ENCODE measurements around the gene ZDHHC11B. TPM values are rescaled to one million over a fixed set of nuclear protein-coding genes. Genes with fewer than 3 reads are reported as not detected.

The ZDHHC11B gene
- total RNA-seq, 1 experiment from 2014 or later = 3.8 TPM

GRCh38 chr5:675871-676698 is 108.4 kb downstream of the ZDHHC11B start:
- Histone ChIP-seq H3K9me3 (ENCODE audit: control insufficient read depth in 1 of 2, insufficient read depth in 1 of 2, low read depth in 1 of 2, low read length in 2 of 2) (no peaks in the 10 kb centered on the region), H3K9ac (ENCODE audit: low read length) (no peak overlapping the region), H2AFZ (ENCODE audit: low read depth, low read length, poor library complexity, severe bottlenecking) (no peak overlapping the region), H3K79me2 (ENCODE audit: insufficient read depth, low read length) (no peaks in the 10 kb centered on the region), H4K20me1 (ENCODE audit: insufficient read depth) (no peaks in the 10 kb centered on the region), H3K4me2 (ENCODE audit: low read length) (no peak overlapping the region), H3K27ac (ENCODE audit: low read depth, low read length) (no peak overlapping the region), H3K36me3 (ENCODE audit: control insufficient read depth in 1 of 2, insufficient read depth in 2 of 2, low read length in 2 of 2) (no peaks in the 10 kb centered on the region), H3K9me2 (ENCODE audit: insufficient read depth) (no peaks in the 10 kb centered on the region), H3K4me3 (replicated peaks in 1 of 2; ENCODE audit: low read depth in 1 of 2, low read length in 2 of 2) (no peak overlapping the region), H3K4me1 (ENCODE audit: control insufficient read depth in 1 of 2, insufficient read depth in 2 of 2, low read length in 2 of 2) (peaks cover 0 to 23% of the 10 kb centered on the region in 2 experiments; a peak in 2 of 4 replicates), H3K27me3 (ENCODE audit: insufficient read depth, low read length) (no peaks in the 10 kb centered on the region)
- CTCF ChIA-PET = no interaction called here
- RAD21 ChIA-PET (ENCODE audit: low non-redundant PET in 1 of 2, low total read pairs in 2 of 2, uncharacterized antibody in 2 of 2, unreplicated experiment in 2 of 2) = no interaction called here
- BruUV-seq (replicated peaks) = no TSS peak
- TF ChIP-seq POLR2AphosphoS5 (IDR thresholded peaks at IDR 0.05; ENCODE audit: low read depth, low read length) (no peak), YY1 (IDR thresholded peaks at IDR 0.05; ENCODE audit: extremely low read depth, insufficient replicate concordance, low read depth, low read length) (no peak), FOSL1 (IDR thresholded peaks at IDR 0.05; ENCODE audit: low read depth) (no peak), ZNF274 (IDR thresholded peaks at IDR 0.05; ENCODE audit: low read depth, low read length) (no peak), REST (IDR thresholded peaks at IDR 0.05; ENCODE audit: low read depth) (no peak), CTCF (IDR thresholded peaks at IDR 0.05 in 2 of 3, conservative IDR thresholded peaks at IDR 0.05 in 1 of 3; ENCODE audit: borderline replicate concordance in 1 of 3, insufficient read depth in 1 of 3, low read depth in 2 of 3, low read length in 2 of 3) (no peak), EZH2phosphoT487 (IDR thresholded peaks at IDR 0.05; ENCODE audit: borderline replicate concordance) (no peak), JUND (IDR thresholded peaks at IDR 0.05) (no peak), CBX3 (IDR thresholded peaks at IDR 0.05; ENCODE audit: low read depth) (no peak), ZFX (IDR thresholded peaks at IDR 0.05) (no peak), ZBTB33 (IDR thresholded peaks at IDR 0.05; ENCODE audit: extremely low read depth, insufficient replicate concordance, low read length) (no peak), MAX (IDR thresholded peaks at IDR 0.05) (no peak), EGR1 (IDR thresholded peaks at IDR 0.05; ENCODE audit: low read depth) (no peak), ELF1 (IDR thresholded peaks at IDR 0.05; ENCODE audit: borderline replicate concordance, low read depth) (no peak), EZH2 (IDR thresholded peaks at IDR 0.05) (no peak), TCF7L2 (IDR thresholded peaks at IDR 0.05; ENCODE audit: borderline replicate concordance, extremely low read depth, insufficient read depth, insufficient read length) (no peak), SP1 (IDR thresholded peaks at IDR 0.05; ENCODE audit: low read depth) (no peak), SIN3A (IDR thresholded peaks at IDR 0.05; ENCODE audit: low read depth) (no peak)
- intact Hi-C loops (cut with micrococcal nuclease) = loop anchor here (10.0 kb wide), 1 partner anchor 489 kb away; no protein-coding TSS in a partner anchor
- POLR2A ChIA-PET = no interaction called here
- ATAC-seq = no peak
- no peak for DNase-seq (ENCODE audit: low read depth, low spot score)

Measured in HCT116 (cell line).